ENCODE data around the gene KRT82. TPM values are rescaled to one million over a fixed set of nuclear protein-coding genes. Genes with fewer than 3 reads are reported as not detected.

KRT82 gene
- total and polyA plus RNA-seq, 12 donors: not detected

DNA sequence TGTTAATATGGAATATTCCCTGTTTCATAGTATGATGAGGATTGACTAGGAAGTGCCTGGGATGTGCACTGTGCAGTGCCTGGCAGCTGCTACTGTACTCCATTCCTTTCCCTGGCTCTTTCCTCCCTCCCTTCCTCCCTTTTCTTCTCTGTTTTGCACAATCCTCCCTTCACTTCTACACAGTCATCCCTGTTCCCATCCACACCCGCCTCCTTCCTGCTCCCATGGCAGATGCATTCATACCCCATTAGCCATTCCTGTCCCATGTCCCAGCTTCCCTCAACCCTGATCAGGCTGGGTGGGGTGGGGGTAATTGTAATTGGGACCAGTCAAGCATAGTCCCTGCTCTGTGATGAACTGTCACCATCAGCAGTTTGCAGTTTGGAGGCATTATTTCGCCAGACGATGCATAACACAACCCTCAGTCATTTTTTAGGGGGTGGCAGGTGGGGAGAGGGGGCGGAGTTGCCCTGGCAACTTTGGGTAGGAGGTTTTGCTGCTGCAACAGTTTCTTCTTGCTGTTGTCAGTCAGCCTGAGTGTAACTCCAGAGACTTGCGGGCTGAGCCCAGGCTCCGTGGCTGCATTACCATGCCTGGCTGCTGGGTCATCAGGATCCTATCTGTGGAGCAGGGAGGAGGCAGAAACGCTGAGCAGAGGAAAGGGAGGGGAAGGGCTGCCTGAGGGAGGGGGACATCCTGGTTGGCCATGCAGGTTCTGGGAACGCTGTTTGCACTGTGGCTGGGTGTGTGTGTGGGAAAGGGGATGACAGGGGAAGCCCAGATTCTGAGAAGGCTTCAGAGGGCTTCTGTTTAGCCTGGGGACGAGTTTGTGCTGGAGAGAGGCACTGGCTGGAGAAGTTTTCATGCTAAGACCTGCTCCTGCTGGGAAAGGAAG, 16.6 kb downstream of the KRT82 start:
- H3K4me3 ChIP-seq: no peak overlapping the region
- intact Hi-C loops (cut with DNase I): no loop called here
- no peak for DNase-seq

DNA sequence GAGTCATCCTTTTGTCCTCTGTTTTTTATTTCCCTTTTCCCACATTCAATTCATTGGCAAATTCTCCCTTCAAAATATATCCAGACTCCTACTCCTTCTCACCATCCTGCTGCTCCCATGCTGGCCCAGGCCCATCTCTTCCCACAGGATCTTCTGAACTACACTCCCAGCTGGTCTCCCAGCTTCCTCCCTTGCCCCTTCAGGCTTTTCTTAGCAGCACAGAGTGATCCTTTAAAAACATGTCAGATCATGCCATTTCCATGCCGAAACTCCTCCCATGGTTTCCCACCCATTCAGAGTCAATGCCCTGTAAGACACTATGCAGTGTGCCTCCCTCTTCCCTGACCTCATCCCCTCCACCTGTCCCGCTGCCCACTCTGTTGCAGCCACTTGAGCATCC, 18.3 kb downstream of the KRT82 start:
- intact Hi-C loops (cut with DNase I): no loop called here
- H3K9me3 ChIP-seq (replicated peaks in 1 of 3): no peaks in the 10 kb centered on the region
- DNase-seq: no peak
- TF ChIP-seq, protein P1, sequence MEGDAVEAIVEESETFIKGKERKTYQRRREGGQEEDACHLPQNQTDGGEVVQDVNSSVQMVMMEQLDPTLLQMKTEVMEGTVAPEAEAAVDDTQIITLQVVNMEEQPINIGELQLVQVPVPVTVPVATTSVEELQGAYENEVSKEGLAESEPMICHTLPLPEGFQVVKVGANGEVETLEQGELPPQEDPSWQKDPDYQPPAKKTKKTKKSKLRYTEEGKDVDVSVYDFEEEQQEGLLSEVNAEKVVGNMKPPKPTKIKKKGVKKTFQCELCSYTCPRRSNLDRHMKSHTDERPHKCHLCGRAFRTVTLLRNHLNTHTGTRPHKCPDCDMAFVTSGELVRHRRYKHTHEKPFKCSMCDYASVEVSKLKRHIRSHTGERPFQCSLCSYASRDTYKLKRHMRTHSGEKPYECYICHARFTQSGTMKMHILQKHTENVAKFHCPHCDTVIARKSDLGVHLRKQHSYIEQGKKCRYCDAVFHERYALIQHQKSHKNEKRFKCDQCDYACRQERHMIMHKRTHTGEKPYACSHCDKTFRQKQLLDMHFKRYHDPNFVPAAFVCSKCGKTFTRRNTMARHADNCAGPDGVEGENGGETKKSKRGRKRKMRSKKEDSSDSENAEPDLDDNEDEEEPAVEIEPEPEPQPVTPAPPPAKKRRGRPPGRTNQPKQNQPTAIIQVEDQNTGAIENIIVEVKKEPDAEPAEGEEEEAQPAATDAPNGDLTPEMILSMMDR (IDR thresholded peaks at IDR 0.05): no peak
- TF ChIP-seq POLR2A (IDR thresholded peaks at IDR 0.05): no peak
- H3K27me3 ChIP-seq: peaks cover 10% of the 10 kb centered on the region
- H3K36me3 ChIP-seq (replicated peaks in 1 of 2): no peaks in the 10 kb centered on the region
- H3K4me1 ChIP-seq (replicated peaks in 1 of 2): no peaks in the 10 kb centered on the region
- H3K4me3 ChIP-seq: no peak overlapping the region
- H3K27ac ChIP-seq: no peak overlapping the region
- WGBS, 4 donors: 87 to 92% (median 89%) methylated on average over 2 of the region's 2 CpGs

More for the DNA sequence above, 16.6 kb downstream of the KRT82 start:
- Histone ChIP-seq H3K36me3 (replicated peaks in 1 of 2) (no peaks in the 10 kb centered on the region), H3K4me1 (replicated peaks in 1 of 2) (no peaks in the 10 kb centered on the region), H3K27me3 (peaks cover 10% of the 10 kb centered on the region), H3K27ac (no peak overlapping the region), H3K9me3 (replicated peaks in 1 of 3) (no peaks in the 10 kb centered on the region)
- WGBS, 4 donors: 37 to 52% (median 48%) methylated on average over 7 to 9 of the region's 9 CpGs
- TF ChIP-seq POLR2A (IDR thresholded peaks at IDR 0.05): no peak
- TF ChIP-seq, protein P1 (IDR thresholded peaks at IDR 0.05): no peak

GRCh38 chr12:52385226-52385702, 20.9 kb downstream of the KRT82 start, which contains the start of gene KRT84:
TSS of gene KRT84 (minus strand) at chr12:52385652. CDS start at chr12:52385585, 67 bp downstream.
- H3K9me3 ChIP-seq (replicated peaks in 1 of 3): no peaks in the 10 kb centered on the region
- TF ChIP-seq, protein P1 (IDR thresholded peaks at IDR 0.05): no peak
- TF ChIP-seq POLR2A (IDR thresholded peaks at IDR 0.05): no peak
- no peaks in the 10 kb centered on the region for H3K36me3 ChIP-seq (replicated peaks in 1 of 2)
- intact Hi-C loops (cut with DNase I): no loop called here
- 93 to 97% (median 95%) methylated on average over 10 to 11 of the region's 11 CpGs for WGBS, 4 donors
- H3K27ac ChIP-seq: no peak within 1 kb of the TSS
- H3K27me3 ChIP-seq: peaks cover 10% of the 10 kb centered on the region
- DNase-seq: no peak
- H3K4me1 ChIP-seq (replicated peaks in 1 of 2): no peaks in the 10 kb centered on the region
- H3K4me3 ChIP-seq: no peak within 1 kb of the TSS

- Histone ChIP-seq H3K4me3 (no peak overlapping the region), H3K9me3 (replicated peaks in 1 of 3) (no peaks in the 10 kb centered on the region), H3K27me3 (peaks cover 1% of the 10 kb centered on the region), H3K27ac (no peak overlapping the region), H3K4me1 (replicated peaks in 1 of 2) (no peaks in the 10 kb centered on the region), H3K36me3 (replicated peaks in 1 of 2) (no peaks in the 10 kb centered on the region)
- DNase-seq: no peak
- WGBS, 4 donors: 93 to 98% (median 95%) methylated on average over 3 of the region's 3 CpGs
- TF ChIP-seq POLR2A (IDR thresholded peaks at IDR 0.05): no peak
- TF ChIP-seq, protein P1 (IDR thresholded peaks at IDR 0.05): no peak
- intact Hi-C loops (cut with DNase I): no loop called here
Measured at GRCh38 chr12:52383331-52383730, 22.8 kb downstream of the KRT82 start.

Data from adrenal gland (tissue), 12 donors.